Measurements from ENCODE around the gene CRCP.
A peak's percentile ranks its signal among the peaks of the same experiment; 100 is the strongest.
"Not testable (repeated sequence)": the region's sequence is repeated elsewhere in the genome, so short reads cannot be mapped to it uniquely, and the experiment has no call there.

The CRCP gene

GRCh38 chr7:66140924-66141323 lies 26.3 kb downstream of the CRCP start:
- no peak overlapping the region for H3K4me3 ChIP-seq (ENCODE audit: low read depth, low read length)
- CTCF ChIA-PET: interaction anchor here (0.7 to 4.4 kb wide), 28 partner anchors 8 to 382 kb away, joined by 3 to 19 read pairs (median 4); no protein-coding TSS in a partner anchor
- TF ChIP-seq CTCF (IDR thresholded peaks at IDR 0.05; ENCODE audit: insufficient read depth, low read length, missing control alignments): peak; percentile 74
- POLR2A ChIA-PET: interaction anchor here (1.7 kb wide), 1 partner anchor 353 kb away, joined by 5 read pairs; no protein-coding TSS in a partner anchor
- DNase-seq (ENCODE audit: low read depth, low spot score): no peak

DNA sequence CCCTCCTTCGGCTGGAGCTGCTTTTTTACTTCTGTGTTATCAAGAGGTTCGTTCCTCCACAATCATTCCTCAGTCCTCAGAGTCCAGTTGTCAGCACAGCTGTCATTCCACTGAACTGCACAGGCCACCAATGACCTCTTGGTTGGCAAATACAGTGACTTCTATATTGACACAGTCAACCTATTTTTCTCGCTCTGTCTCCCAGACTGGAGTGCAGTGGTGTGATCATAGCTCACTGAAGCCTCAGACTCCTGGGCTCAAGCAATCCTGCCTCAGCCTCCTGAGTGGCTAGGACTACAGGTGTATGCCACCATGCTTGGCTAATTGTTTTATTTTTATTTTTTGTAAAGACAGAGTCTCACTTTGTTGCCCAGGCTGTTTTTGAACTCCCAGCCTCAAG lies 27.7 kb downstream of the CRCP start:
- ChIA-PET POLR2A (no interaction called here), CTCF (interaction anchor here (1.3 to 1.5 kb wide), 2 partner anchors 110 to 268 kb away, joined by 3 read pairs; no protein-coding TSS in a partner anchor)
- TF ChIP-seq CTCF (IDR thresholded peaks at IDR 0.05; ENCODE audit: insufficient read depth, low read length, missing control alignments): no peak
- no peak overlapping the region for H3K4me3 ChIP-seq (ENCODE audit: low read depth, low read length)
- no peak for DNase-seq (ENCODE audit: low read depth, low spot score)

GRCh38 chr7:66142996-66143395 lies 28.3 kb downstream of the CRCP start:
- ChIA-PET POLR2A (no interaction called here), CTCF (no interaction called here)
- DNase-seq (ENCODE audit: low read depth, low spot score): no peak
- no peak overlapping the region for H3K4me3 ChIP-seq (ENCODE audit: low read depth, low read length)
- no peak for TF ChIP-seq CTCF (IDR thresholded peaks at IDR 0.05; ENCODE audit: insufficient read depth, low read length, missing control alignments)

DNA sequence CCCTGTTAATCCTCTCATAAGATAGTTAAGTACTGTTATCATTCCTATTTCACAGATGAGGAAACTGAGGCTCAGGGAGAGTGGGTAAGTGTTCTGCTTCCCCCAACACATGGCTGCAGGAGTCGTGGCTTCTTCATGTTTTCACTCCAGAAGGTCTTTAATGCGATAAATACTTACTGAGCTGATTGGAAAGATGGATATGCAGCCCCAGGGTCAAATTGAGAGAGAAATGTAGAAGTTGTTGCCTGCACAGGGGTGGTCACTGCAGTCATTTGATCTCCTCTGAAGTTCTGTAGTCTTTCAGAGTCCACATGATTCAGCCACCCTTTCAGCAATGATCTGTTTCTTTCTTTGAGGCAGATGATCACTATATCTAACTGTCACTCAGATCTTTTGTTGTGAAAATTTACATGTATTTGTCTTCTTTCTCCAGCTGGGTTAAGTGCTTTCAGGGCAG lies 29.3 kb downstream of the CRCP start:
- POLR2A ChIA-PET: no interaction called here
- no peak for TF ChIP-seq CTCF (IDR thresholded peaks at IDR 0.05; ENCODE audit: insufficient read depth, low read length, missing control alignments)
- no peak for DNase-seq (ENCODE audit: low read depth, low spot score)
- no peak overlapping the region for H3K4me3 ChIP-seq (ENCODE audit: low read depth, low read length)
- CTCF ChIA-PET: no interaction called here

DNA sequence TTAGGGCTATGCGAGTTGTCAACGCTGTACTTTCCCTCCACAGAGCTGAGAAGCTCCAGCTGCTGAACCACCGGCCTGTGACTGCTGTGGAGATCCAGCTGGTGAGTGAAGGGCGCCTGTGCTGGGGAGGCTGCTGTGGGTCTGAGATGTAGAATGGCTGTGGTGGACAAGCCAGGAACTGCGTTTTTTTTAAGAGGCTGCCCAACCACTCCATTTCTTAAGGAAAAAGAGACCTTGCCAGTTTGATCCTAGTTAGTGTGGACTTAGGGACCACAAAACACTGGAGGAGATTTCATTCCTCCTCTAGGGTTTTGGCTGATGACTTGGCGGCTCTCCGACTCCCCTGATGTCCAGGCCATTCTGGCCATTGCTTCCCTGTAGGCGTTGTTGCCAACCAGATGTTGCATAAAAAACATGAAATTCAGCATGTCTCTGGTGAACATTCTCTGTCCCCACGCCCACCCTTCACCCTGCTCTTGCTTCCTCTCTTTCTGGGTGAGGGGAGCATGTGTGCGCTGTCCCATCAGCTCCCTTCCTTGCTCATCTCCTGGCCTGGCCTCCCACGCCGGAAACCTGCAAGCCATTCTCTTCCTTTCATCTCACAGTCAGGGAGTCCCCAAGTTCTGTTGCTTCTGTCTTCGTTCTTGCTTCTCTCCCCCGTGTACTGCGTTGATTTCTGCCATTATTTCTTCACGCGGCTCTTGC lies 30.9 kb downstream of the CRCP start:
- no peak for DNase-seq (ENCODE audit: low read depth, low spot score)
- ChIA-PET CTCF (interaction anchor here (0.9 to 1.6 kb wide), 2 partner anchors 115 to 409 kb away, joined by 3 to 4 read pairs; no protein-coding TSS in a partner anchor), POLR2A (no interaction called here)
- TF ChIP-seq CTCF (IDR thresholded peaks at IDR 0.05; ENCODE audit: insufficient read depth, low read length, missing control alignments): no peak
- H3K4me3 ChIP-seq (ENCODE audit: low read depth, low read length): no peak overlapping the region

DNA sequence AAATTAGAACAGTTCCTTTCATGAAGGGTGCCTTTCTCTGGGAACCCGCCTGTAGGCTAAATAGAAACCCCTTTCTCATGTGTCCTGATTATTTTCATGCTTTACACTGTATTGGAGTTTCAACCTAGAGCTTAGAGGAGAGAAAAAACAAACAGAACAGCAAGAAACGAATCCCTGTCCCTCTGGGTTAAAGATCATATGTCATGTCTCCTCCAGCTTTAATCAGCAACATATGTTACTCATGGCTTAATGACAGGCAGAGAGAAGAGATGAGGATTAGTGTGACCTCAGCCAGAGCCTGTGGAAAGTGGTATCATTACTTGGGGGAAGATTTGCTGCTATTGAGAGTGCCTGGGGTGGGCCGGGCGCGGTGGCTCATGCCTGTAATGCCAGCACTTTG lies 32.1 kb downstream of the CRCP start:
- DNase-seq (ENCODE audit: low read depth, low spot score): no peak
- TF ChIP-seq CTCF (IDR thresholded peaks at IDR 0.05; ENCODE audit: insufficient read depth, low read length, missing control alignments): no peak
- ChIA-PET POLR2A (no interaction called here), CTCF (interaction anchor here (0.9 kb wide), 1 partner anchor 407 kb away, joined by 3 read pairs; no protein-coding TSS in a partner anchor)
- no peak overlapping the region for H3K4me3 ChIP-seq (ENCODE audit: low read depth, low read length)

- CTCF ChIA-PET, POLR2A ChIA-PET: not testable (repeated sequence)
Observed at GRCh38 chr7:66147657-66148056, 33.0 kb downstream of the CRCP start.

More at GRCh38 chr7:66147657-66148056, 33.0 kb downstream of the CRCP start:
- not testable (repeated sequence) for H3K4me3 ChIP-seq (ENCODE audit: low read depth, low read length); DNase-seq (ENCODE audit: low read depth, low spot score)

All from AG04449 (cell line).